ENCODE measurements around the gene PHF19.

PHF19 gene

GRCh38 chr9:120868676-120869359 is 8.2 kb downstream of the PHF19 start:
- H3K27me3 ChIP-seq (ENCODE audit: insufficient read depth, low read depth), result no peaks in the 10 kb centered on the region
- no peaks in the 10 kb centered on the region for H4K20me1 ChIP-seq (ENCODE audit: insufficient read depth)
- peak overlapping the region; percentile 69 for H3K4me2 ChIP-seq
- H3K79me2 ChIP-seq (ENCODE audit: insufficient read depth, low read depth), result no peaks in the 10 kb centered on the region
- no peak for TF ChIP-seq CTCF (conservative IDR thresholded peaks at IDR 0.05; ENCODE audit: low read depth, low read length)
- no peak overlapping the region for H3K9ac ChIP-seq
- H3K4me3 ChIP-seq (IDR thresholded peaks at IDR 0.05; ENCODE audit: insufficient read depth, low read depth, low read length), result no peak overlapping the region
- peak overlapping the region; percentile 15; the same call in 1 of the 2 replicates for H2AFZ ChIP-seq (ENCODE audit: low read depth)
- H3K27ac ChIP-seq, result no peak overlapping the region
- H3K4me1 ChIP-seq (ENCODE audit: low read depth, poor library complexity, severe bottlenecking), result peaks cover 53% of the 10 kb centered on the region
- H3K36me3 ChIP-seq (ENCODE audit: insufficient read depth), result no peaks in the 10 kb centered on the region

DNA sequence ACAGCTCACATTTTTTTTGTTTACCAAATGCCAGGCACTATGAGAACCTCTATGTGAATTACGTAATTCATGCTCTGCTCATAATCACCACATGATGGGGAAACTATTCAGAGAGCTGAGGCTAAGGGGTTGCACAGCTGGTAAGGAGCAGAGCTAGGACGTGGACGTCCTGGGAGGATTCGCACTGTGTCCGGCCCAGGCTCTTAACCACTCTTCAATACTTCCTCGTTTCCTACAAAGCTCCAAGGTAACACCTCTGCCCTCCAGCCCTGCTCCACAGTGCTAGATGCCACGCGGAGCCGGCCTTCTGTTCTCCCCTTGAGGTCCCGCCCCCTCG is 8.7 kb downstream of the PHF19 start:
- H3K4me2 ChIP-seq, result peak overlapping the region; percentile 69
- no peaks in the 10 kb centered on the region for H3K27me3 ChIP-seq (ENCODE audit: insufficient read depth, low read depth)
- TF ChIP-seq CTCF (conservative IDR thresholded peaks at IDR 0.05; ENCODE audit: low read depth, low read length), result no peak
- peak overlapping the region; percentile 15; the same call in 1 of the 2 replicates for H2AFZ ChIP-seq (ENCODE audit: low read depth)
- H3K4me3 ChIP-seq (IDR thresholded peaks at IDR 0.05; ENCODE audit: insufficient read depth, low read depth, low read length), result no peak overlapping the region
- H4K20me1 ChIP-seq (ENCODE audit: insufficient read depth), result no peaks in the 10 kb centered on the region
- no peaks in the 10 kb centered on the region for H3K36me3 ChIP-seq (ENCODE audit: insufficient read depth)
- H3K79me2 ChIP-seq (ENCODE audit: insufficient read depth, low read depth), result no peaks in the 10 kb centered on the region
- H3K9ac ChIP-seq, result no peak overlapping the region
- peaks cover 48% of the 10 kb centered on the region for H3K4me1 ChIP-seq (ENCODE audit: low read depth, poor library complexity, severe bottlenecking)
- H3K27ac ChIP-seq, result 0 out of 2 replicates have a peak overlapping the region, but pooled peaks have one; percentile 1

DNA sequence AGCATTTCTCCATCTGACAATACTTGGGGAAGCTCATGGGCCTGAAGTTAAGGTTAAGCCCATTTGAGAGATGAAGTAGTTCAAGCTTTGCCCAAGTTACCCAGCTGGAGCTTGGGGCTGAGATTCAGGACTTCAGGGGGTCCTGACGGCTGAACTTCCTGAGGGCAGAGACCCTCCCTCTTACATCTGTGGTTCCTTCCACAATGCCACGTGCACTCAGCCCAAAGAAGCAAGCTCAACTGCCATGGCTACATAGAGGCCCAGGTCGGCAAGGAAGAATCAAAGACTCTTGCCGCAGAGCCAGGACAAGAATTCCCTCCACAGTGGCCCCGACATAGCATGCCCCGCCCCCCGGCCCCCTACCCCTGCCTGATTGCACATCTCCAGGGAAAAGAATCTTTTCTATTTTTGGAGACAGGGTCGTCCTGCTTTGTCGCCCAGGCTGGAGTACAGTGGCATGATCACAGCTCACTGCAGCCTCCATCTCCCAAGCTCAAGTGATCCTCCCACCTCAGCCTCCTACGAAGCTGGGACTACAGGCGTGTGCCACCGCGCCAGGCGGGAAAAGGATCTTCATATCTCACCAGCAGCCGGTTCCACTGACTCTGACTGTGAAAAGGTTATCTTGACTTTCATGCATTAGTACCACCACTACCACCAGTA is 9.2 kb downstream of the PHF19 start:
- Histone ChIP-seq H4K20me1 (ENCODE audit: insufficient read depth) (no peaks in the 10 kb centered on the region), H3K27me3 (ENCODE audit: insufficient read depth, low read depth) (no peaks in the 10 kb centered on the region), H3K27ac (no peak overlapping the region), H3K4me2 (peak overlapping the region; percentile 69), H3K79me2 (ENCODE audit: insufficient read depth, low read depth) (no peaks in the 10 kb centered on the region), H3K4me1 (ENCODE audit: low read depth, poor library complexity, severe bottlenecking) (peaks cover 43% of the 10 kb centered on the region), H3K9ac (no peak overlapping the region), H3K4me3 (IDR thresholded peaks at IDR 0.05; ENCODE audit: insufficient read depth, low read depth, low read length) (no peak overlapping the region), H2AFZ (ENCODE audit: low read depth) (peak overlapping the region; percentile 15; the same call in 1 of the 2 replicates), H3K36me3 (ENCODE audit: insufficient read depth) (no peaks in the 10 kb centered on the region)
- no peak for TF ChIP-seq CTCF (conservative IDR thresholded peaks at IDR 0.05; ENCODE audit: low read depth, low read length)

DNA sequence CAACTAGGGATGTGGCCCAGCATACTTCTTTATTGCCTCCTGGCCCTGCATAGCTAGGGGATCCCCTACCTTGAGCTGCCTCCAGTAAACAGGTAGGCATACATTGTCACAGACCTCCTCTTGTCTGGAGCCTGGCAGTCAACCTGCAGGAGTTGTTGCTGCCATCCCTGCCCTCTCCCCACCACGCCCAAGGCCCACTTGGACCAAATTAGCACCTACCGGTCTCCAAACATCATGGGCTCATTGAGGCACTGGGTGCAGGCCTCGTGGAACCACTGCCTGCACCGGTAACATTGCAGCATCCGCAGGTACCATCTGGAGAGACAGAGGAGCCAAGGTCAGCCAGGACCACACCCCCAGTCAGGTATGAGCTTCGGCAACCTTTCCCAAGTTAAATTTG is 10.3 kb downstream of the PHF19 start:
- no peak for TF ChIP-seq CTCF (conservative IDR thresholded peaks at IDR 0.05; ENCODE audit: low read depth, low read length)
- Histone ChIP-seq H3K4me3 (IDR thresholded peaks at IDR 0.05; ENCODE audit: insufficient read depth, low read depth, low read length) (no peak overlapping the region), H3K4me2 (no peak overlapping the region), H4K20me1 (ENCODE audit: insufficient read depth) (no peaks in the 10 kb centered on the region), H3K36me3 (ENCODE audit: insufficient read depth) (no peaks in the 10 kb centered on the region), H3K9ac (no peak overlapping the region), H3K27ac (no peak overlapping the region), H3K27me3 (ENCODE audit: insufficient read depth, low read depth) (no peaks in the 10 kb centered on the region), H3K79me2 (ENCODE audit: insufficient read depth, low read depth) (no peaks in the 10 kb centered on the region), H2AFZ (ENCODE audit: low read depth) (no peak overlapping the region), H3K4me1 (ENCODE audit: low read depth, poor library complexity, severe bottlenecking) (peaks cover 32% of the 10 kb centered on the region)

Measured in KMS-11 (cell line).